Karpas-422 (cell line): ENCODE measurements around the gene VCAM1. TPM values are rescaled to one million over a fixed set of nuclear protein-coding genes. Genes with fewer than 3 reads are reported as not detected.

ENCODE experiments used
- DNase-seq: peaks from one replicate; pipeline ENCODE4 v3.0.0-alpha.2; 2015
- H2AFZ ChIP-seq: fragments of 200-600 bp; sonication (generic); 2 replicates; pipeline ENCODE4 v1.6.1; 2014; ENCODE audit warnings: antibody characterized with exemption, low read length, mixed read lengths
- H3K27ac ChIP-seq: fragments of 200-600 bp; sonication (generic); 2 replicates; pipeline ENCODE4 v1.5.1; 2014; ENCODE audit warnings: mild to moderate bottlenecking, low read length, moderate library complexity
- H3K27me3 ChIP-seq: fragments of 200-600 bp; sonication (generic); 2 replicates; pipeline ENCODE4 v1.6.1; 2014; ENCODE audit warnings: low read length, mixed read lengths
- H3K36me3 ChIP-seq: fragments of 200-600 bp; sonication (generic); 2 replicates; pipeline ENCODE4 v1.6.1; 2014; ENCODE audit warnings: low read length, mixed read lengths; ENCODE audit not compliant: insufficient read depth
- H3K4me1 ChIP-seq: fragments of 200-600 bp; sonication (generic); 2 replicates; pipeline ENCODE4 v1.6.1; 2014; ENCODE audit warnings: mild to moderate bottlenecking, low read length, mixed read lengths
- H3K4me2 ChIP-seq: fragments of 200-600 bp; sonication (generic); 2 replicates; pipeline ENCODE4 v1.6.1; 2014; ENCODE audit warnings: low read length, low read depth, mild to moderate bottlenecking; ENCODE audit not compliant: poor library complexity, severe bottlenecking
- H3K4me3 ChIP-seq: fragments of 200-600 bp; sonication (generic); 2 replicates; pipeline ENCODE4 v1.5.1; 2014; ENCODE audit warnings: mild to moderate bottlenecking, antibody characterized with exemption, low read length, mixed read lengths
- H3K79me2 ChIP-seq: fragments of 200-600 bp; sonication (generic); 2 replicates; pipeline ENCODE4 v1.6.1; 2014; ENCODE audit warnings: mild to moderate bottlenecking, low read length, mixed read lengths
- H3K9ac ChIP-seq: fragments of 200-600 bp; sonication (generic); 2 replicates; pipeline ENCODE4 v1.6.0; 2014; ENCODE audit warnings: low read length
- H3K9me2 ChIP-seq: fragments of 200-600 bp; sonication (generic), shearing (Covaris generic); replicated peaks from 2 replicates; pipeline ENCODE4 v1.6.0; 2014; ENCODE audit warnings: mild to moderate bottlenecking, low read length, moderate library complexity; ENCODE audit not compliant: insufficient read depth
- H3K9me3 ChIP-seq: fragments of 300-700, 200-600 bp; sonication (generic); 2 replicates; pipeline ENCODE4 v1.6.1; 2014; ENCODE audit warnings: low read length, mixed read lengths
- H4K20me1 ChIP-seq: fragments of 200-600 bp; sonication (generic); 2 replicates; pipeline ENCODE4 v1.6.1; 2014; ENCODE audit warnings: mild to moderate bottlenecking, antibody characterized with exemption, low read length, low read depth; ENCODE audit not compliant: insufficient read depth
- total RNA-seq: library from RNA; depleted of rRNA; stranded (reverse); fragments of >200 nt; shearing (Covaris generic); gene quantifications from 2 replicates; pipeline ENCODE4 v1.2.3, GENCODE V29; 2014; ENCODE audit warnings: low replicate concordance

VCAM1 gene
- total RNA-seq, 1 experiment from 2014 or later: not detected

DNA sequence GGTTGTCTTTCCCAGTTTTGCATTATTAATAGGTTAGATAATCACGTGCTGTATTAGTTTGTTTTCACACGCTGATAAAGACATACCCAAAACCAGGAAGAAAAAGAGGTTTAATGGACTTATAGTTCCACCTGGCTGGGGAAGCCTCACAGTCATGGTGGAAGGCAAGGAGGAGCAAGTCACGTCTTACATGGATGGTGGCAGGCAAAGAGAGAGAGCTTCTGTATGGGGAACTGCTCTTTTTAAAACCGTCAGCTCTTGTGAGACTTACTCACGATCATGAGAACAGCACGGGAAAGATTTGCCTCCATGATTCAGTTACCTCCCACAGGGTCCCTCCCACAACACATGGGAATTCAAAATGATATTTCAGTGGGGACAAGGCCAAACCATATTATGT is 2.3 kb upstream of the VCAM1 start:
- Histone ChIP-seq H3K36me3 (no peaks in the 10 kb centered on the region), H3K4me3 (no peak overlapping the region), H2AFZ (no peak overlapping the region), H3K79me2 (no peaks in the 10 kb centered on the region), H3K27me3 (no peaks in the 10 kb centered on the region), H4K20me1 (no peaks in the 10 kb centered on the region), H3K9me3 (no peaks in the 10 kb centered on the region), H3K4me2 (no peak overlapping the region), H3K27ac (no peak overlapping the region), H3K9ac (no peak overlapping the region), H3K4me1 (no peaks in the 10 kb centered on the region), H3K9me2 (0 out of 2 replicates have a peak, but pooled peaks cover 3% of the 10 kb centered on the region)
- no peak for DNase-seq

DNA sequence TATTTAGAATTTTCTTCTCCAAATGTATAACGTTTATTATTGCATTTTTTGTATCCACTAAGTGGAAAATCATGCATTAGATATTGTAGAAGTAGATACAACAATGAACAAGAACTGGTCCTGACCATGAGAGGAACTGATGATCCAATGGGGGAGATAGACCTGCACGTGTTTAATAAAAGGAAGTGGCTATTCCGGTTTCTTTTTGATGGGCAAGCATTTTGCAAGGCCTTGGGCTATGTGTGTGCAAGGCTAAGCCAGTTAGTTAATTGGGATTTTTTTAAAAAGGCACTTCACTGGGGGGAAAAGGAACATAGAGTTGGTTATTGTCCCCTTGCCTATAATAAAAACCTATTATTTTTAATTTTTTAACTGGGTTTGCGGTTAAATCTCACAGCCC is 961 bp upstream of the VCAM1 start:
- Histone ChIP-seq H3K36me3 (no peaks in the 10 kb centered on the region), H2AFZ (no peak overlapping the region), H3K4me3 (no peak overlapping the region), H3K9me2 (0 out of 2 replicates have a peak, but pooled peaks cover 3% of the 10 kb centered on the region), H4K20me1 (no peaks in the 10 kb centered on the region), H3K9me3 (no peaks in the 10 kb centered on the region), H3K9ac (no peak overlapping the region), H3K27ac (no peak overlapping the region), H3K4me1 (no peaks in the 10 kb centered on the region), H3K27me3 (no peaks in the 10 kb centered on the region), H3K4me2 (no peak overlapping the region), H3K79me2 (no peaks in the 10 kb centered on the region)
- no peak for DNase-seq

DNA sequence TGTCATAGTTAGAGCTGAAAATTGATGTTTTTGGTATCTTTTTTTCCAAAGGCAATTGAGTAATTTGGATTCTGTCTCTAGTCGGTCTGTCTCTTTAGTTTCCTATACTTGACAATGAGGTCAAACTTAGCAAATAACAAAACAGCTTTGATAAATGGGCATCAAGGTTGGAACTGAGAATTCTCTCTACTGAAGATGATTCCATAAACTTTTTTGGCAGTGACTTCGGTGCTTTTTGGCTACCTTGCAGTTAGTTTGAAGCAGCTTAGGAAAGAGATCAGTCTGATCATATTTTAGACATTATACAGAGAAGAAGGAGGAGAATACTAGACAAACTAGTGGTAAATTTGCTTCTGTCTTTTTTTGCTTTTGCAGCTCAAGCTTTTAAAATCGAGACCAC is 559 bp downstream of the VCAM1 start:
- no peak overlapping the region for H3K27ac ChIP-seq
- no peak for DNase-seq
- H4K20me1 ChIP-seq: no peaks in the 10 kb centered on the region
- no peak overlapping the region for H3K4me2 ChIP-seq
- H3K36me3 ChIP-seq: no peaks in the 10 kb centered on the region
- H3K27me3 ChIP-seq: no peaks in the 10 kb centered on the region
- no peak overlapping the region for H2AFZ ChIP-seq
- no peak overlapping the region for H3K4me3 ChIP-seq
- no peaks in the 10 kb centered on the region for H3K4me1 ChIP-seq
- H3K79me2 ChIP-seq: no peaks in the 10 kb centered on the region
- no peak overlapping the region for H3K9ac ChIP-seq
- no peaks in the 10 kb centered on the region for H3K9me3 ChIP-seq
- H3K9me2 ChIP-seq: 0 out of 2 replicates have a peak, but pooled peaks cover 2% of the 10 kb centered on the region

DNA sequence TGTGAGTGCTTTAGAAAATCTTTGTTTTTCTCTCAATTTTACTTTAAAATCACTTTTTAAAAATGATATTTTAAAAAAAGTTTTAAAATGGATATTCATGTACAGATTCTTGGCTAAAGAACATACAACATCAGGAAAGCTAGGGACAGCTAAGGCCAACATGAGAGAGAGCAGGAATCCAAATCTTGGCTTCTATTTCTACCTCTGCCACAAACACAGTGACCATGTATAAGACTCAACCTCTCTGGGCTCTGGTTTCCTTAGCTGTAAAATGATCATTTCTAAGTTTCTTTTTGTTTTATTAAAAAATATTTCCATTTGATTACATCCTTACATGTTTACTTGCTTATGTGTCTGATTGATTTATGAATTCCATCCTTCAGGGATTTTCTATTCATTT is 1.2 kb downstream of the VCAM1 start:
- H3K27ac ChIP-seq: no peak overlapping the region
- no peaks in the 10 kb centered on the region for H3K9me2 ChIP-seq
- DNase-seq: no peak
- H3K36me3 ChIP-seq: no peaks in the 10 kb centered on the region
- no peak overlapping the region for H3K4me3 ChIP-seq
- H3K79me2 ChIP-seq: no peaks in the 10 kb centered on the region
- no peaks in the 10 kb centered on the region for H4K20me1 ChIP-seq
- no peaks in the 10 kb centered on the region for H3K27me3 ChIP-seq
- H3K4me1 ChIP-seq: no peaks in the 10 kb centered on the region
- H3K4me2 ChIP-seq: no peak overlapping the region
- no peak overlapping the region for H3K9ac ChIP-seq
- H3K9me3 ChIP-seq: no peaks in the 10 kb centered on the region
- H2AFZ ChIP-seq: no peak overlapping the region

DNA sequence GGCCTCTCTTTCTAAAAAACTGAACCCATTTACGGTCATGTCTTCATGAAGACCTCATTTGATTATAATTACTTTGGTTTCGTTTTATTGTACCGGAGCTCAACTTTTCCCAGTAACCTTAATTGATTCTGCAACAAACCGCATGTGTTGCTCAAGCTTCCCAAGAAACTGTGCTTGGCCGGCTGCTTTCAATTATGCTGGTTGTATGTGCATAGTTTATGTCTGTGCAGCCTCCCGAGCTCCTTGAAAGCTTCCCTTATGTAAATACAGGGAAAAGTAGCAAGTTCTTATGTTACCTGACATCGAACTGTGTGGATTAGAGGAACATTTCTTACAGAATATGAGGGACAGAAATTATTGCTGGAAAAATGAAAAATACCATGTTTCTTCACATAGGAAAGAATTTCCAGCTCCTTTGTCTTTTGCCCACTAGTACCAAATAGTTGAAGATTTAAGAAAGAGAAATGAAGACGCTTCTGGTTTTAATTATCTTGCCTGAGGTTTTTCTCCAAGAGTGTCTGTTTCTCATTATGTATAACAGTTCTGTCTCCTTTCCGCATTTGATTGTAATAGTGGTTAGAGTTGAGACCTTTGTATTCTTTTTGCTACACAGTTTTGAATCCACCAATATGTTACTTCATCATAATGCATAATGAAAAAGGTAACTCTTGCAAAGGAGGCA is 2.1 kb downstream of the VCAM1 start:
- no peak overlapping the region for H3K9ac ChIP-seq
- no peaks in the 10 kb centered on the region for H4K20me1 ChIP-seq
- no peaks in the 10 kb centered on the region for H3K4me1 ChIP-seq
- no peak for DNase-seq
- H3K9me3 ChIP-seq: no peaks in the 10 kb centered on the region
- no peaks in the 10 kb centered on the region for H3K36me3 ChIP-seq
- H3K27me3 ChIP-seq: no peaks in the 10 kb centered on the region
- no peak overlapping the region for H3K4me3 ChIP-seq
- no peak overlapping the region for H3K4me2 ChIP-seq
- no peaks in the 10 kb centered on the region for H3K9me2 ChIP-seq
- no peaks in the 10 kb centered on the region for H3K79me2 ChIP-seq
- no peak overlapping the region for H3K27ac ChIP-seq
- no peak overlapping the region for H2AFZ ChIP-seq

DNA sequence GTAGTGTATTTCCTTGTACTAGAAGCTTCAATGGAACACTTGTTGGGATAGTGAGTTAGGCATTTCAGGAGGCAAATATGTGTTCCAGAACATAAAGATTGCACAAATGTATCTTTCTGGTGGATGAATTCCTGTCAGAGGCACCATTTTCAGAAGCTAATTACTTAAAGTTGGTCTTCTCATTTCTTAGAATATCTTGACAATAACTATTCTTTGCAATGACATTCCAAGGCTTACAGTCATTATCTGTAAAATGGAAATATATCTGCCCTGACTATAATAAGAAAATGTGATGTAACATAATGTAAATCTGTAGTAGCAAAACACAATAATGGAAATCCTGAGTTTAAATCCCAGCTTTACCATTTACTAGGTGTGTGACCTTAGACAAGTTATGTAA is 2.7 kb downstream of the VCAM1 start:
- Histone ChIP-seq H3K79me2 (no peaks in the 10 kb centered on the region), H3K9me2 (no peaks in the 10 kb centered on the region), H3K27me3 (no peaks in the 10 kb centered on the region), H3K4me2 (no peak overlapping the region), H3K9ac (no peak overlapping the region), H3K36me3 (no peaks in the 10 kb centered on the region), H4K20me1 (no peaks in the 10 kb centered on the region), H3K27ac (no peak overlapping the region), H2AFZ (no peak overlapping the region), H3K4me1 (no peaks in the 10 kb centered on the region), H3K4me3 (no peak overlapping the region), H3K9me3 (no peaks in the 10 kb centered on the region)
- no peak for DNase-seq

DNA sequence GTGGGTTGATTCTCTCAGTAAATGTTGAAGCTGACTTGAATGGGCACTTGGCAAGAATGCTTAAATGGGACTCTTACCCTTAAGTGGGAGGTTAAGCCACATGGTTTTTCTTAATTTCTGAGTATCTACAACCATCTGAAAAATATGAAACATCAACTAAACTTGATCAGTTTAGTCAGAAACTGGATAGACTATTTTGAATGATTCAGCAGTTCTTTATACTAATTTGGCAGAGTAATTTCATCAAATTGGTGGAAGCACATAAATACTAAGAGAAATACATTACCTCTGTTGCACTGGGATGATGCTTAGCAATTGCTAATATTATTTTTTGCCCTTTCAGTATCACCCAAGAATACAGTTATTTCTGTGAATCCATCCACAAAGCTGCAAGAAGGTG is 4.7 kb downstream of the VCAM1 start:
- Histone ChIP-seq H4K20me1 (no peaks in the 10 kb centered on the region), H3K9me3 (no peaks in the 10 kb centered on the region), H3K9ac (no peak overlapping the region), H3K9me2 (no peaks in the 10 kb centered on the region), H3K79me2 (no peaks in the 10 kb centered on the region), H3K4me3 (no peak overlapping the region), H2AFZ (no peak overlapping the region), H3K27me3 (no peaks in the 10 kb centered on the region), H3K36me3 (no peaks in the 10 kb centered on the region), H3K4me2 (no peak overlapping the region), H3K4me1 (no peaks in the 10 kb centered on the region), H3K27ac (no peak overlapping the region)
- DNase-seq: no peak

DNA sequence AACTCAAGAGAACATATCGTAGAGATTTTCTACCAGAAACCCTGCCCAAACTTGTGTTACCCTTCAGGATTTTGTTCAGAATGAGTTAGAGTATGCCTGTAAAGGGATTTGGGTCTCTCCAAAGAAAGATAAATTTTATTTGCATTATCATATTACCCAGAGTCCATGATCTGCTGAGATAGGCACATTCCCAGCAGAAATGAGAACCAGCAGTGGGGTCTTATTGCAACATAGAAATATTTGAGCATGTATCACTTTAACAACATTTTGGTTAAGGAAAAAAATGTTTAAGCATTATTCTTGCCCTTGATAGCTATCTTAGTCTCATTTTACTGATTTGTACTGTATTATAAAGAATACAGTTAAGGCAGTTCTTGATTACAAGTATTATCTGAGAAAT is 10.6 kb downstream of the VCAM1 start:
- H3K9ac ChIP-seq: no peak overlapping the region
- no peak overlapping the region for H2AFZ ChIP-seq

More for the DNA sequence above, 10.6 kb downstream of the VCAM1 start:
- Histone ChIP-seq H3K9me3 (no peaks in the 10 kb centered on the region), H3K36me3 (no peaks in the 10 kb centered on the region), H3K27me3 (no peaks in the 10 kb centered on the region), H4K20me1 (no peaks in the 10 kb centered on the region), H3K27ac (no peak overlapping the region), H3K4me3 (no peak overlapping the region), H3K4me1 (no peaks in the 10 kb centered on the region), H3K79me2 (no peaks in the 10 kb centered on the region), H3K9me2 (no peaks in the 10 kb centered on the region), H3K4me2 (no peak overlapping the region)
- no peak for DNase-seq
